GM19099 (cell line): ENCODE results near the gene STX8.

Source experiments
- POLR2A ChIP-seq: IDR thresholded peaks from 3 replicates; pipeline ENCODE4 v1.6.1; 2011; ENCODE audit warnings: low read depth; ENCODE audit not compliant: insufficient read length; ENCODE audit errors: extremely low read depth

STX8 gene

DNA sequence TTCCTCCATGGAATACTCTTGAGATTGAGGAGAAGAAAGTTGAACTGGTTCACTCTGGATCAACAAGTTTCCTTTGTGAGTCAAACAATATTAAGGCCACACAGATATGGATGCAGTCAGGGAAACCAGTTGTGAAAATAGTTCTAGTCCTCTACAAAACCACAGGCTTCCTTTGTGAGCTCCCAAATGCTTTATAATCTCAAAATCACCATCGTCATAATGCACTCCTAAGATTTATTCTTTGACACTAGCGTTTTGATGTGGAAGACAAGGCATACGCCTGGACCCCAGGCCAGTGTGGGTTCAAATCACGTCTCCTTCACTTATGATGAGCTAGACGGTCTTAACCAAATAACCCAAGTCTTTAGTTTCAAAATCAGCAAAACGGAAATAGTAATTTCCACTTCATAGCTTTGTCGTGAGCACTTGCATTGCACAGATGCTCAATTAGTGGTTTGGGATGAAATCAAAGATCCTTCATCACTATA lies 142.6 kb downstream of the STX8 start:
- no peak for TF ChIP-seq POLR2A

DNA sequence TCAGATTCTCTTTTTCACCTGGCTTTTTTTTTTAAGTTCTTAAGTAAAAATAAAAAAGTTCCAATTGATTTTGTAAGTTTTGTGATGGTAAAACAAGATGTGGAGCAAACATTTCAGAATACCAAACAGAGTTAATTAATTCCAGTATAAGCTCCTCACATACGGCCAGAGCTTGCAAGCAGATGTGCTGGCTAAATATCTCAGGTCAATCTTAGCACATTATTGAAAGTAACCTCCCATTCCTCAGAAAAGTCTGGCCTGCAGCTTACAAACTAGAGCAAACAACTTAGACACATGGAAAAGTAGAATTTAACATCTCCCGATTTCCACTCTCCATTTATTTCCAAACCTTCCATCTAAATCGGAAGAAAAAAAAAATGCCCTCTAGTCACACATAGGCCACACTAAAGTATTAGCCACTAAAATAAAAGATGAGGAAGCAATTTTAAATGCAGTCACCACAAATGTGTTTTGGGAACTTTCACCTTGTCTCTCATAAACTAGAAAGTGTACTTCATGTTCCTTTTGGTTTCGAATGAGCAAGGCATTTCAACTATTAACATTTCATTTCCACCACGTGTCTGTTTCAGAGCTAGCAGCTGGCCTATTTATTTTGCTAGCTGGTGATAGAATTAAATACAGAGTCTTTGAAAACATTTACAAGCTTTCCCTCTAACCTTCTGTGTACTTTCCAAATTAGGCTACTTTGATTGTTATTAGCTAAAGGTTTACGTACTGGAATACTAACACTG lies 143.3 kb downstream of the STX8 start:
- no peak for TF ChIP-seq POLR2A

DNA sequence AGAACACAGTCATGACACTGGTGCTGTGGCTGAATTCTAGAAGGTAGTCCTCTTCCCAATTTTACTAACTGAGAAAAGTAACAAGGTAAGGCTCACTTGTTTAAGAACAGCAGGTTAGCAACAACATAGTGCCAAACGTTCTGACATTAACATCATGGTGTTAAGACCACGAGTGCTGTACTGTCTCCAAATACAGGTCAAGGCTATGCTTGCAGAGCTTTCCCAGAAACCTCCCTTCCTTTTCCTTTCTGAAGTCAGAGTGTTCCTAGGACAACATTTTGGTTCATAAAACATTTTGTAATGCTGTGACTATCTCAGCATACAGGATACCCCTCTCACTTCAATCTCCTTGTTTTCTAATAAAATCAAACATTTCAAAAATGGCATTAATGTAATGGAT lies 144.0 kb downstream of the STX8 start:
- TF ChIP-seq POLR2A: no peak

DNA sequence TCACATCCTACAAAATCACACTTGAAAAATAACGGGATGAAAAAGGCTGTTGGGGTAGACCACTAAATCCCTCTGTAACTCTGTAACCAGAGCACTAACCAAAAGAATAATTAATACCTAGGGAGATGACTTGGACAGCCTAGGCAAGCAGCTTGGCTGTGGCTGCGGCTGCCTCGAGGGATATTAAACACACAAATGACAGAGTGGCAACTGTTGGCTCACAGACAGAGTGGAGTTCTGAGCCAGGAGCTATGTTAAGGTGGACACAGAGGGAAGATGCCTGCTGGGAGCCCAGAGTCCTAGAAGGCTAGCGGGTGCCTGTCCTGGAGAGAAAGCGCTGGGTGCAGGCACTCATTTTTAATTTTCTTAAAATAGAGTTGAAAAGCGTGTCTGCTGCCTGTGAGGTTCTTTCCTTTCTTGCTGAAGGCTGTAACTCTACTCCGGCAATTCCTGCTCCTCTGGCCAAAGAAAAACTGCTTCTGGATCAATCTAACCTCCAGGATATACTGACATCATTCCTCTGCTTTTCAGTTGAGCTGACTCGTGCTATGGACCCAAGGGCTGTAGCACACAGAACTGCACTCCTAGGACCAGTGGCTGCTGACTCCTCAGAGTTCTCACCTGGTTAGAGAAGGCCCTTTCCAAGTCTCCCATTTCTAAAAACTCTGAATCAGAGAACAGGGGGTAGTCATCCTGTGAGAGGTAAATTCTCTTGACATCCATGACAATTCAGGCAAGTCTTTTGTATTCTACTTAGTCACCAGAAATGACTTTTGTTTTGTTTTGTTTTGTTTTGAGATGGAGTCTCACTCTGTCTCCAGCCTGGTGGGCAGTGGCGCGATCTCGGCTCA lies 147.9 kb downstream of the STX8 start:
- no peak for TF ChIP-seq POLR2A

DNA sequence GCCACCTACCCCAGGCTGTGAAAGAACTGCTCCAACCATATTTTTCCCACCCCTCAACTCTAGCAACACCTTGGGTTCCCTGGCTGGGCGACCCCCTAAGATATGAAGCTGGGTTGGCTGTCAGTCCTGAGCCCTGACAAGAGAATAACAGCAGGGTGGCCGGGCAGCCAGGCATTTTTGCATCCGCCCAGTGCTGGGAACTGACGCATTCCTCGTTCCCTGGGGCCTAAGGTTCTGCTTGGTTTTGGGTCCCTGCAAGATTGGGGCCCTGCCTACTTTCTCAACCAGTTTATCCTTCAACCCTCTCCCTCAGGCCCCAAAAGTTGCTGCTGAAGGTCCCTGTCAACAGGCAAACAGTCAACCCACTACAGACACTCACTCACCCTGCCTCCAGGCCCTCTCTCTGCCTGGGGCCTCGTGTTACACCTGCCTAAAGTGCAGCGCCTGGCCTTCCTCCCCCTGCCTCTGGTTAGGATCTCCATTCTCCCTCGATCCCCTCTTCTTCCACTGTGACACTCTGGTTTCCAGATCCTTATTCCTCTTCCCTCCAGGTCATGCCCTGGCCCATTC lies 151.5 kb downstream of the STX8 start:
- TF ChIP-seq POLR2A: no peak

DNA sequence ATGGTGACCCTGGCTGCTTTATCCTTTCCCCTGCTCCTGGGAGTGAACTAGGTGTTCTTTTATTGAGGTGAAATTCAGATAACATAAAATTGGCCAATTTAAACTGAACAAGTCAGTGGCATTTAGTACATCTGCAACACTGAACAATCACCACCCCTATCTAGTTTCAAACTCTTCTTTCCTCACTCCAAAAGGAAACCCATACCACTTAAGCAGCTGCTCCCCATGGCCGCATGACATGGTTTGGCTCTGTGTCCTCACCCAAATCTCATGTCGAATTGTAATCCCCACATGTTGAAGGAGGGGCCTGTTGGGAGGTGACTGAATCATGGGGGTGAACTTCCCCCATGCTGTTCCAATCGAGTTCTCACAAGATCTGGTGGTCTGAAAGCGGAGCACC lies 154.1 kb downstream of the STX8 start:
- no peak for TF ChIP-seq POLR2A

DNA sequence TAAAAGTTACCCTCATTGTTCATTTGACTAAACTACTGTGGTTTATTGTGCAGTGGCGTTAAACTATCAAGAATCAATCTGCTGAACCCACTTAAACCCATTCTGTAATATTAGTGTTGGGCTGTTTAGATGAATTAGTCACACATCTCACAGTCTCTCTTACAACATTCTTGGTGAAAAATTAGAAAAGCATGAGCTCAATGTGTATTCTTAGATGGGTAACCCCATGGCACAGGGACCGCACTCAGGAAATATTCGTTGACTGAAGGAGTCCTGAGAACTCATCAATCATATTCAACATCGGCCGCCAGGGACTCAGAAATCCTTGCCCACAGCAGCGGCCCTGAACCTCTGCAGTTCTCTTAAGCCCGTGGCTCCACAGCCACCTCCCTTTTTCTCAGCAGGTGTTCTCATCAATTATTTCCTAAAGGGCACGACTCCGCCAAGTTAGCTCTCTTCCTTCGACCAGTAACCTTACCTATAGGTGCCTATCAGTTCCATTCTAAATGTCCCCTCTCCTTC lies 155.6 kb downstream of the STX8 start:
- TF ChIP-seq POLR2A: no peak

DNA sequence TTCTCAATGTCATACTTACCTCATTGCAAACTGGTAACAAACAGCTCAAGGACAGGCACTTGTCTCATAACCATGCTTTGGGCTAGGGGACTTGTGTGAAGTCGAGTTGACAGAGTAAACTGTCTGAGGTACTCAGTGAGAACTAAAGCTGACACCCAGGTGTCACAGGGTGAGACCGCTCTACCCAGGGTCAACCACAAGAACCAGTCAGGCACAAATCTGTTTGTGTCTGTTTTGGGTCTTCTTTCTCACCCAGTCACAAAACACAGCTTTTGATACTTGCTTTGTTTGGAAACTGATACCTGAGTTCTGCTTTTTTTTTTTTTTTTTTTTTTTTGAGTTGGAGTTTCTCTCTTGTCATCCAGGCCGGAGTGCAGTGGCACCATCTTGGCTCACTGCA lies 161.1 kb downstream of the STX8 start:
- no peak for TF ChIP-seq POLR2A

DNA sequence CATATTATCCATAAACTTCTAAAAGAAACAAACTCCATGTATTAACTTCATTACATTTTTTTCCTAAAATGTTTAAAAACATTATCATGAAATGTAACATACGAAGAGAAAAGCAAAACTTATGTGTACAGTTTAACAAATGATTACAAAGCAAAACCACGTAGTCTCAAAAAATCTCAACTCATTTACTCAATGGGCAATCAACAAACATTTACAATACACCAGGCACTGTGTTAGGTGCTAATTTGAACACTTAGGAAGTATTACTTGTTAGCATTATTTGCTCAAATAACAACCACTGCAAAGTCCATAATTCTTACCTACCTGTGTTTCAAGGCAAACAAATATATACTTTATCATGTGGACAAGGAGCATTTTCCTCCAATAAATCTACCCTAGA lies 164.9 kb downstream of the STX8 start:
- TF ChIP-seq POLR2A: no peak

DNA sequence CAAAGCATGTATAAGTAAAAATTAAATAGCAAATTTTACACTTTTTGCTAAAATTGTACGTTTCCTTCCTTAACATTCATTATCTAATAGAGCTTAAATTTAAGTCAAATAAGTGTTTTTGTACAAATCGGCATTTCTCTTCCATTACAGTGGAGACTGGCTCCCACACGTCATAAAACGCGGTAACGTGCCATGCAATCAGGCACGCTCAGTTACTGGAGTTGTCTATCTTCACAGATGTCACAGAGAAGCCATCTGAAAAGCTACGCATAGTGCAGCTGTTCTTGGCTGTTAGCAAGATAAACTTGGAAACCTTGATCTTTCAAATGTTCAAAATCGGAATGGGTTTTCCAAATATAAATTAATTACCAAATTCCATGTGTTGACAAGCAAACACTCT lies 165.3 kb downstream of the STX8 start:
- no peak for TF ChIP-seq POLR2A

DNA sequence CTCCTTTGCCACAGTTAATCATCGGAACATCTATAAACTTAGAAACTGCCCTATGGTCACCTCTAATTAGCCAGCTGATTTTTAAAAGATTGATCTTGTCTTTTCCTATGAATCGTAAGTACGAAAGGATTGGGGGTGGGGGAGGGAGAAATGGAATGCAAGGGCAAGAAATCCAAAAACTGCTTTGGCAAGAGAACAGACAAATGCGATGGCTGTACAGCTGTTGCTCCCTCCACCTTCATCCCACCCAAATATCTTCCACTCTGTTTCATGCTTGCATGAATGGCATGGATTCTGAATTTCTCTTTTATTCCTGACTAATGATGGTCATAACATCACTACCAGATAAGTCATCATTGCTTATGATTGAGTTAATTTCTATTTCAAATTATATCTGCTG lies 165.7 kb downstream of the STX8 start:
- TF ChIP-seq POLR2A: no peak

DNA sequence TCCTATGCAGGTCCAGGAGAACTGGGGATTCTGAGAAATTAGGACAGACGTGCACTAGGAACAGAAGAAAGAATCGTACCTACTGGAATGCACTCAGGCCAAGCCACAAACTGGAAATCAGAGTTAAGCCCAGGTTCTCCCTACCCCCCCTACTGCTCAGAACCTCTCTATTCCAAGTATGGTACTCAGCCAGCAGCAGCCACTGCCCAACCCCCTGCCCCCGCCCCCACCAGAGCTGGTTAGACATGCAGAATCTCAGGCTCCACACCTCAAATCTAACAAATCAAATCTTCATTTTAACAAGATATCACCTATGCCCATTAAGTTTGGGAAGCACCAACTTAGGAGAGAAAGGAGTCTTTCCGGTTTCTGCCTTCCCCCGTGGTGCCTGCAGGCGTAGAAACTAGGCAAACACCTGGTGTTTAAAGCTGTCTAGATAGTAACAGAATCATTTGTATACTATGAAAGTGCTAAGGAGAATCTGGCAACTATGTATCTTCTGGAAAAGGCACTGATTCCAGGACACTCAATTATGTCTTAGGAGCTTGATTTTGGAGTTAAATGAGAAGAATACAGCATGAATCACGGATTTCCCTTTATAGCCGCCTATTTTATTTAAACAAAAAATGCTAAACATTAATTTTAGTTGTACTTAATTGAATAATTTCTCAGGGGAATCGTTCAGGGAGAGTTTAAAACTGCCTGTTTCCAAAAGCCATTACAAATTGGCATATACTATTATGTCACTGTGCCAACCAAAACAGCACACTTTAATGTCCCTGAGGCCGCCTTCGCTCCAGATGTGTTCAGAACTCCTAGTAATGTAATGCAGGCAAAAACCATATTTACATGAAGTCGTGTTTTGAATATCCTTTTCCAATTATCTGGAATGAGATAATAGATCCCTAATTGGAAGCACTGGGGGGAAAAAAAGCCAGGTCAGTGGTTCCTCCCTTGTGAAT lies 166.5 kb downstream of the STX8 start:
- TF ChIP-seq POLR2A: no peak

DNA sequence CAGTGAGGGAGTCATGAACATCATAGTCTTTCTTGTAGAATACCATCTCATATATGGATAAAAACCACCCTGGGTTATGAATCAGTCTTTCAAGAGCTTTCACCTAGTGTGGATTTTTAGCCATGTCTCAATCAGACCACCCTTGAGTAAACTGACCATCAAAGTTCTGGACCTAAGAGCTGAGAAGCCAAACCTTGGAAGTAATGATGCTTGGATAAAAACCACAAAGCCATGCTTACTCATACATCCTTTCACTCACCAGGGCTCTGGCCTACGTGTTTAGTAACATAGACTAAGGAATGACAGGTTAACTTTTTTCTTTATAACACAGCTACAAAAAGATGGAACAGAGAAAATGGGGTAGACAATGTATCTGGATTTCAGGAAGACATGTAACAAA lies 167.2 kb downstream of the STX8 start:
- no peak for TF ChIP-seq POLR2A

DNA sequence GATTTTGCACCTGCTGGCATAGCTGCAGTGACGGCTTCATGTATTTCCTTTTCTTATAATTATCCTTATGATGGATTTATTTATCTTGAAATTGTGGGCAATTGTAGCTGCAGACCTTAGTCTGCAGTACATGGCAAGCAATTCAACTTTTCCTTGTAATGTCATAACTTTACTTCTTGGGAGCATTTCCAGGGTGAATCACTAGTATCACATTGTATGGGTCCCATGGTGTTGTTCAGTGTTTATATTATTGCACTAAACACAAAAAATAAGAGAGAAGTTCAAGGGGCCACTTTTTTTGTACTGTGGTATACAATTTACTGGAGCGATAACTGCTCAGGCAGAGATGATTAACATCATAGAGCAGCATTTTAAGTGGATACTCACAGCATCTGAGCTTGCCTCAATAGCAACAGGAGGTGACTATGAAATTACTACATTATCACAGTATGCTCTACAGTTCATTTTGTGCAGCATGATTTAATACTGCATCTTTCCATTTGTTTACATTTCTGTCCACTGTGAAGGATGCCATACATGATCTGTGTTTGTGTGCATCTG lies 169.5 kb downstream of the STX8 start:
- TF ChIP-seq POLR2A: no peak
